HG03095 (cell line): ENCODE measurements around the gene PRPF18.

Experiments
- ATAC-seq: cut with Tn5 transposase; IDR thresholded peaks from one replicate; pipeline ENCODE4 v1.9.1; 2021; ENCODE audit warnings: moderate library complexity; ENCODE audit not compliant: unreplicated experiment

PRPF18 gene

DNA sequence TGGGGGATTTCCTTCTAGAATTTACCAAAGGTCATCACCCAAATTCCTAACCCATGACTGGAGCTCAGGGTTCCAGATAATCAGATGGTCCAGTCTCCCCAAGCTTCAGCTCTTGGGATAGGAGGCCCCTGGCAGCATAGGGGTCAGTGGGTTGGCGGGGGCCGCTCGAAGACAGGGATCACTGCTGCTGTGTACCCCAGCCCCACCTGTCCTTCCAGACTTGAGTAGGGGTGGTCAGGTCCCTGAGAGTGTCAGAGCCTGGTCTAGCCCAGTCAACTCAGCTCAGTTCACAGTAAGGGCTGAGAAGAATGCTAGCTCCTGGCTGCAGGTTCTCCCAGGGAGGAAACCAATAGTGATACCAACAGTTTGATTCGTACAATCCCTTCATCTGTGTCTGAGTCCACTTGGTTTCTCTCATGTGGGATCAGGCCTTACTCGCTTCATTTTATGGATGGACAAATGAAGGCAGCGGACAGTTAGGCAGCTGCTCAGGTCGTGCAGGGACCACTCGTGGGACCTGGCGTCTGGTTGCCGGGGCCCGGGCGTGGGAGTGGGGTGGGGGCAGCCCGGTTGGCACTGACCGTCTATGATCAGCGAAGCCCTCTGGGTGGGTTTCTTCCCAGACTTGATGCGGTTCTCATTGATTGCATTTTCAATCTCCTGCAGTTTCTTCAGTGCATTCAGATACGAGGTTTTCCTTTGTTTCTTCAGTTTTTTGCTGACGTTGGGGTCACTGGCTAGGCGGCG, 78.9 kb downstream of the PRPF18 start:
- no peak for ATAC-seq

- ATAC-seq, result no peak
Measured at GRCh38 chr10:13668126-13668525, 81.4 kb downstream of the PRPF18 start.

- ATAC-seq, result no peak
Measured at GRCh38 chr10:13669182-13669855, 82.6 kb downstream of the PRPF18 start.

DNA sequence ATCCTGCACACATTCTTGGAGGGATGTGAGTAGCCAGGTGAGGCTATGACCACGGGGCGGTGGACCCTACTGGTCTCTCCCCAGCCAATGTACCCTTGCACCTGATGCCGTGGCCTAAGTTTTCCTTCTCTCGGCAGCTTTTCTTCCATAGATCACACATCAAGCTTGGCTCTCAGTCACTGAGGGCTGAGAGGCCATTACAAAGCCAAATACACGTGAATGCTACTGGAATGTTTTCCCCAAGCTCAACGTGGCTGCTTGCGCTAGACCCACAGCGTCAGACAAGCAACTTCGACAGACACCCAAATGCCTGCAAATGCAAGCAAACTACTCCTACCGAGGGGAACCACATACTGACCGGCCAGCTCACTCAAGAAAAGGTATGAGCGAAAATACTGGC, 83.1 kb downstream of the PRPF18 start:
- no peak for ATAC-seq

- ATAC-seq, result no peak
Measured at GRCh38 chr10:13670311-13670710, 83.5 kb downstream of the PRPF18 start.

- ATAC-seq, result no peak
Measured at GRCh38 chr10:13671904-13672303, 85.1 kb downstream of the PRPF18 start.

- no peak for ATAC-seq
Measured at GRCh38 chr10:13672548-13672947, 85.8 kb downstream of the PRPF18 start.

DNA sequence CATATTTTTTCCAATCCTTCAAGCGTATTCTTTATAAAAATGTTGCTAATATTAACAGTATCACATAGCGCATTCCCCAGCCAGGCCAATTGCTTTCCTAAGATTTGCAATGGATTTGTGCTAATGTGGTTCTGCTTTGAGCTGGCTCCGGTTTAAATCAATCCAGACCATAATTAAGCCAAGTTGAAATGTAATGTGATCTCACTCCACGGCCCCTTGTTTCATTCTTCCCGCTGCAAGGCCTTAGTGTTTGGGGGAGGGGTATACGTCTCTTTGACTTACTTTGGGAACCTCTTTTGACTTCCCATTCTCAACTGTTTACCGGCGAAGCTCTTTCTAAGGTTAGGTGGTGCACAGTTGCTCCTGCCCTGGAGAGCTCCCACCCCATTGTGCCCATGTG, 86.4 kb downstream of the PRPF18 start:
- ATAC-seq, result no peak

DNA sequence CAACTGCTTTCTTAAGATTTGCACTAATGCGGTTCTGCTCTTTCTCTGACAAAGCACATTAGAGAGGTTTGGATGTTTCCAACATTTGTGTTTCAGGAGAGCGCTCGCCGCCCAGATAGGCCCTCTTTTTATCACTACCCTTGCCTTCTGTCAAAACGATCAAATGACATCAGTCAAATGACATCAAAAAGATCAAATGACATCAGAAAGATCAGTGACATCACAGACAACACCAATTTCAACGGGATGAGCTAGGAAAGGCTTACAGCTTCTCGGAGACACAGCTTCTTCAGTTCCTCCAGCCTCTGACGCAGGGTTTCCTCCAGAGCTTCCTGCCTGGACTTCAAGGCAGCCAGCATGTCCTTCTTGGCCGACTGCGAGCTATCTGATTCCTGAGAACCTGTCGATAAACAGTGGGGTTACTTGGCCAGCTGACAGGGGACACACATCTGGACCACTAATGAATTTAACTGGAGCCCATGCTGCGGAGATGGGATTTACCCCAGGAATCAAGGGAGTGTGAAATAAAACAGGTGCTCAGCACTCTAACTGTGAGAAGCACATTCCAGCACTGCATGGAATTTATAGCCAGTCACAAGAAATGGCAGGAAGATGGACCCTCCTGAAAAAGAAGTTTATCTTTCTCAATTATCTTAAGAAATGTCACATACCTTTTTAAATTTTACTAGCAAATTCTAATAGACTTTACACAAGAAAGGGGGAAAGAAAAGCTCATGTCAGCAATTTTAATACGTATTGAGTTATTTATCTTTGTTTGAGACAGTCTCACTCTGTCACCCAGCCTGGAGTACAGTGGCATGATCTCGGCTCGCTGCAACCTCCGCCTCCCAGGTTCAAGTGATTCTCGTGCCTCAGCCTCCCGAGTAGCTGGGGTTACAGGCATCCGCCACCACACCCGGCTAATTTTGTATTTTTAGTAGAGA, 88.2 kb downstream of the PRPF18 start:
- ATAC-seq, result no peak

DNA sequence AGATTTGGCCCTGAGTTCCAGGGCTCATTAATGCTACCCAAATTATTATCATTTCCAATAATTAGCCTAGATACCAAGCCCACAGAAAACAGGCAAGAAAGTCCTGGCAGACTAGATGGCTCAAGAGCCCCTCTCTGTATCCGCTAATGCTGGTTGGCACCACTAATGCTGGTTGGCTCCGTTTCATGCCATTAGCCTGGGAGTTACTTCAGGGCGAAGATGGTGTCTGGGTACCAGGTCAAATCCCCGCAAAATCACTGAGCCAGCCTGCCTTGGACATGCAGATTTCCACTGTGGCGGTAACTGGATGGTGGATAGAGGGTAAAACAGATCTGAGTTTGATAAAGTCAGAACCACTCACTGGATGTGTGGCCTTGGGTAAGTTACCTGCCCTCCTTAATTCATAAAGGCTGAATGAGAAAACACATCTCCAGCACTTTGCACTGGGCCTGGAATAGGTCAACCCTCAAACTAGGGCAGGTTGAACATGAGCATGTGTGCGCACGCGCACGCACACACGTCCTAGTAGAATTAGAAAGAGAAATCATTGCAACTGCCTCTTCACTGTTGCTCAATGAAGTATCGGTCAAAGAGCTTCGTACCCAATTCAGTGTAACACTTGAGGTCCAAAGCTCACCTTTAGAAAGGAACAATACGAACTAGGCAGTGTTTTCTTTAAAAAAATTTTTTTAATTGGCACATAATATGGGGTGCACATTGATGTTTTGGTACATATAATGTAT, 91.5 kb downstream of the PRPF18 start:
- ATAC-seq, result no peak
